Measurements from ENCODE around the gene APOO. TPM values are rescaled to one million over a fixed set of nuclear protein-coding genes. Genes with fewer than 3 reads are reported as not detected.

Gene APOO
- total and polyA plus RNA-seq, 2 of the 4 experiments (the other 2 are of a cell fraction) = 9.0 to 14.2 TPM

DNA sequence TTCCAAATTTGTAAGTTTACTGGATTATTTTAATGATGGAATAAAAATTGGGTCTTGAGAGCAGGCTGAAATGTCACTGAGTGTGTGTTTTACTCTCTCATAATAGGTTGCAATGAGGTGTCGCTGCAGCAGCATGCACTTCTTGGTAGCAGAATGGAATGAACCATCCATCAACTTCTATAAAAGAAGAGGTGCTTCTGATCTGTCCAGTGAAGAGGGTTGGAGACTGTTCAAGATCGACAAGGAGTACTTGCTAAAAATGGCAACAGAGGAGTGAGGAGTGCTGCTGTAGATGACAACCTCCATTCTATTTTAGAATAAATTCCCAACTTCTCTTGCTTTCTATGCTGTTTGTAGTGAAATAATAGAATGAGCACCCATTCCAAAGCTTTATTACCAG, 122.2 kb downstream of the APOO start:
- H3K4me3 ChIP-seq (ENCODE audit: insufficient read depth, low read depth, low read length) = no peak overlapping the region
- intact Hi-C loops (cut with micrococcal nuclease) (no loop called here), in situ Hi-C loops (cut with MboI; ENCODE audit: low sequenced_read_pairs) (loop anchor here (10.0 kb wide), 1 partner anchor 119 kb away; the partner anchor contains the start of genes APOO and CXorf58), dilution Hi-C loops (cut with HindIII; ENCODE audit: low sequenced_read_pairs, unreplicated experiment) (no loop called here)
- no peak overlapping the region for H2BK5ac ChIP-seq (ENCODE audit: low read depth, low read length, poor library complexity, severe bottlenecking)
- no peak overlapping the region for H2AFZ ChIP-seq (replicated peaks; ENCODE audit: low read length, poor library complexity)
- no peaks in the 10 kb centered on the region for H3K9me3 ChIP-seq (ENCODE audit: control insufficient read depth, insufficient read depth, low read length)
- no peak overlapping the region for H3K4me2 ChIP-seq (ENCODE audit: low read depth, low read length)
- no TSS peak for BruUV-seq (replicated peaks)
- H3K9me1 ChIP-seq (ENCODE audit: insufficient read depth, low read length) = no peaks in the 10 kb centered on the region
- peaks cover 0 to 5% of the 10 kb centered on the region in 2 experiments; a peak in 2 of 4 replicates for H3K79me1 ChIP-seq (ENCODE audit: low read depth in 1 of 2, low read length in 2 of 2)
- H2AK5ac ChIP-seq (ENCODE audit: low read depth, low read length) = no peak overlapping the region
- H3K14ac ChIP-seq (replicated peaks; ENCODE audit: low read depth, low read length) = no peak overlapping the region
- H3K27ac ChIP-seq (ENCODE audit: insufficient read depth, low read length) = no peak overlapping the region
- no peaks in the 10 kb centered on the region; the same call in 1 of the 2 replicates for H3K4me1 ChIP-seq (ENCODE audit: control insufficient read depth, insufficient read depth, low read length)
- ATAC-seq (ENCODE audit: low read depth) (no peak), DNase-seq (no peak)
- H3K27me3 ChIP-seq (ENCODE audit: control insufficient read depth, insufficient read depth, low read length) = no peaks in the 10 kb centered on the region
- no peak overlapping the region for H2BK15ac ChIP-seq (ENCODE audit: low read depth, low read length)
- H3K18ac ChIP-seq (ENCODE audit: low read depth, low read length) = no peak overlapping the region
- no peak overlapping the region for H3K9ac ChIP-seq (ENCODE audit: low read depth, low read length)
- H4K5ac ChIP-seq (ENCODE audit: low read depth, low read length) = no peak overlapping the region
- H3K56ac ChIP-seq (ENCODE audit: extremely low read depth, insufficient read depth, low read length) = no peak overlapping the region
- H2BK20ac ChIP-seq (ENCODE audit: low read depth, low read length) = no peak overlapping the region
- WGBS, 2 experiments (ENCODE audit: extremely low coverage in 2 of 2, insufficient read length in 1 of 2) = no CpG with 5 or more reads among the region's 2 CpGs
- ChIA-PET POLR2A (ENCODE audit: unreplicated experiment) (no interaction called here), CTCF (no interaction called here)
- no peak overlapping the region for H2BK120ac ChIP-seq (ENCODE audit: low read depth, low read length)
- peaks cover 2% of the 10 kb centered on the region; the same call in 1 of the 2 replicates for H3K36me3 ChIP-seq (ENCODE audit: control insufficient read depth, insufficient read depth, low read length)
- H4K20me1 ChIP-seq (ENCODE audit: insufficient read depth, low read length) = peaks cover 3% of the 10 kb centered on the region; the same call in 1 of the 2 replicates
- no peak overlapping the region for H3K4ac ChIP-seq (ENCODE audit: low read depth, low read length)
- no peak overlapping the region for H4K8ac ChIP-seq (ENCODE audit: low read depth in 2 of 2, low read length in 2 of 2)
- H2AK9ac ChIP-seq (replicated peaks; ENCODE audit: low read depth, low read length, poor library complexity) = no peak overlapping the region
- H3K23ac ChIP-seq (ENCODE audit: low read depth, low read length) = no peak overlapping the region
- no peak overlapping the region for H4K91ac ChIP-seq (ENCODE audit: insufficient read depth, low read depth, low read length)
- no peak for TF ChIP-seq SMC3 (IDR thresholded peaks at IDR 0.05; ENCODE audit: low read depth, low read length)
- TF ChIP-seq MXI1 (IDR thresholded peaks at IDR 0.05; ENCODE audit: borderline replicate concordance, low read depth, low read length) = no peak
- TF ChIP-seq RAD21 (IDR thresholded peaks at IDR 0.05; ENCODE audit: low read length) = no peak
- TF ChIP-seq NFE2L2 (IDR thresholded peaks at IDR 0.05; ENCODE audit: low read depth, low read length) = no peak
- TF ChIP-seq, protein P1, sequence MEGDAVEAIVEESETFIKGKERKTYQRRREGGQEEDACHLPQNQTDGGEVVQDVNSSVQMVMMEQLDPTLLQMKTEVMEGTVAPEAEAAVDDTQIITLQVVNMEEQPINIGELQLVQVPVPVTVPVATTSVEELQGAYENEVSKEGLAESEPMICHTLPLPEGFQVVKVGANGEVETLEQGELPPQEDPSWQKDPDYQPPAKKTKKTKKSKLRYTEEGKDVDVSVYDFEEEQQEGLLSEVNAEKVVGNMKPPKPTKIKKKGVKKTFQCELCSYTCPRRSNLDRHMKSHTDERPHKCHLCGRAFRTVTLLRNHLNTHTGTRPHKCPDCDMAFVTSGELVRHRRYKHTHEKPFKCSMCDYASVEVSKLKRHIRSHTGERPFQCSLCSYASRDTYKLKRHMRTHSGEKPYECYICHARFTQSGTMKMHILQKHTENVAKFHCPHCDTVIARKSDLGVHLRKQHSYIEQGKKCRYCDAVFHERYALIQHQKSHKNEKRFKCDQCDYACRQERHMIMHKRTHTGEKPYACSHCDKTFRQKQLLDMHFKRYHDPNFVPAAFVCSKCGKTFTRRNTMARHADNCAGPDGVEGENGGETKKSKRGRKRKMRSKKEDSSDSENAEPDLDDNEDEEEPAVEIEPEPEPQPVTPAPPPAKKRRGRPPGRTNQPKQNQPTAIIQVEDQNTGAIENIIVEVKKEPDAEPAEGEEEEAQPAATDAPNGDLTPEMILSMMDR (conservative IDR thresholded peaks at IDR 0.05; ENCODE audit: low read depth, low read length) = no peak
- TF ChIP-seq CEBPB (IDR thresholded peaks at IDR 0.05; ENCODE audit: low read depth, low read length) = no peak
- no peak for TF ChIP-seq RFX5 (IDR thresholded peaks at IDR 0.05; ENCODE audit: low read depth, low read length)
- TF ChIP-seq BHLHE40 (IDR thresholded peaks at IDR 0.05; ENCODE audit: low read depth, low read length) = no peak
- TF ChIP-seq RCOR1 (IDR thresholded peaks at IDR 0.05; ENCODE audit: insufficient replicate concordance, low read length) = no peak
- no peak for TF ChIP-seq FOS (IDR thresholded peaks at IDR 0.05; ENCODE audit: low read depth, low read length)
- TF ChIP-seq CHD1 (IDR thresholded peaks at IDR 0.05; ENCODE audit: low read depth, low read length) = no peak
- TF ChIP-seq POLR2A (IDR thresholded peaks at IDR 0.05; ENCODE audit: low read depth, low read length) = no peak
- no peak for TF ChIP-seq MAFK (IDR thresholded peaks at IDR 0.05; ENCODE audit: low read depth, low read length)
- no peak for TF ChIP-seq MAZ (IDR thresholded peaks at IDR 0.05; ENCODE audit: borderline replicate concordance, low read depth, low read length)
